Esophagus squamous epithelium (tissue), 5 donors: ENCODE data around the gene ATN1. TPM values are rescaled to one million over a fixed set of nuclear protein-coding genes. Genes with fewer than 3 reads are reported as not detected.
A peak's percentile ranks its signal among the peaks of the same experiment; 100 is the strongest.

Experiments used
- DNase-seq: peaks from one replicate; lab custom pipeline; 2025; lab: John Stamatoyannopoulos, UW
- H3K27ac ChIP-seq, 4 donors: fragments of 200-600 bp; sonication (generic); one replicate each; pipeline ENCODE4 v1.5.1; 2016 to 2019; ENCODE audit warnings: mild to moderate bottlenecking in 1 of 4
- H3K27me3 ChIP-seq, 4 donors: fragments of 200-600 bp; sonication (generic); 1 replicate in 3 of 4; 2 replicates in 1 of 4; pipeline versions ENCODE4 v1.5.1 to v1.6.0; 2017 to 2021; ENCODE audit warnings: antibody characterized with exemption in 1 of 4
- H3K36me3 ChIP-seq, 3 donors: fragments of 200-600 bp; sonication (generic); one replicate each; pipeline ENCODE4 v1.5.1; 2016 to 2019
- H3K4me1 ChIP-seq, 3 donors: fragments of 200-600 bp; sonication (generic); one replicate each; pipeline ENCODE4 v1.5.1; 2017 to 2019
- H3K4me3 ChIP-seq, 4 donors: fragments of 200-600 bp; sonication (generic); 1 replicate in 3 of 4; 2 replicates in 1 of 4; pipeline ENCODE4 v1.5.1; 2016 to 2019; ENCODE audit warnings: mild to moderate bottlenecking in 2 of 4, moderate library complexity in 1 of 4
- H3K9me3 ChIP-seq, 3 donors: fragments of 200-600 bp; sonication (generic); one replicate each; pipeline ENCODE4 v1.5.1; 2016 to 2019
- CTCF ChIP-seq, 6 experiments: fragments of 450-650 bp in 4 of 6; fragments of 200-600 bp in 2 of 6; sonication (generic) in 2 of 6; IDR thresholded peaks; one replicate each; pipeline ENCODE4 v1.5.1; 2016 to 2019; ENCODE audit warnings: antibody characterized with exemption in 6 of 6, mild to moderate bottlenecking in 4 of 6, moderate library complexity in 4 of 6
- POLR2A ChIP-seq, 4 donors: fragments of 450-650 bp; IDR thresholded peaks; one replicate each; pipeline ENCODE4 v1.6.1; 2017; ENCODE audit warnings: antibody characterized with exemption in 4 of 4, mild to moderate bottlenecking in 4 of 4, moderate library complexity in 3 of 4
- WGBS, 2 donors: methylation state at CpG; one replicate each; pipeline ENCODE4 v1.1.5; 2018; 5-methylcytosine and 5-hydroxymethylcytosine counted together
- intact Hi-C: fragments of 100-400 bp; cut with DNase I; formaldehyde crosslinking; loops from one replicate; pipeline ENCODE4 v1.15.0; 2022
- total RNA-seq, 4 donors: library from RNA; depleted of rRNA; stranded (reverse); fragments of >200 nt; gene quantifications; one replicate each; pipeline ENCODE4 v1.1.0, GENCODE V29; 2016
- donor health status: DM: yes; HTN: yes; CAD: no.

ATN1 gene
- total RNA-seq, 4 donors from 2014 or later: 12.2 to 28.8 (median 22.2) TPM

- H3K4me1 ChIP-seq: peaks cover 6 to 69% (median 20%) of the 10 kb centered on the region in 3 donors
- TF ChIP-seq CTCF (IDR thresholded peaks at IDR 0.05) (no peak), POLR2A (IDR thresholded peaks at IDR 0.05) (no peak)
- no peak for DNase-seq
- H3K27me3 ChIP-seq: no peaks in the 10 kb centered on the region
- no peaks in the 10 kb centered on the region for H3K9me3 ChIP-seq
- H3K36me3 ChIP-seq: peaks cover 0 to 27% (median 0%) of the 10 kb centered on the region in 3 donors
- peak overlapping the region; percentile 39 to 88 (median 72) for H3K27ac ChIP-seq
- intact Hi-C loops: no loop called here
- WGBS, 2 donors: 74 to 87% methylated on average over 3 to 11 of the region's 15 CpGs
- H3K4me3 ChIP-seq: peak overlapping the region; percentile 19 to 61 (median 42)
Observed at GRCh38 chr12:6952863-6953441, 25.2 kb downstream of the ATN1 start.

GRCh38 chr12:6953442-6954315 lies 25.9 kb downstream of the ATN1 start:
- no peak for DNase-seq
- Histone ChIP-seq H3K27me3 (no peaks in the 10 kb centered on the region), H3K27ac (peak overlapping the region; percentile 39 to 88 (median 72)), H3K36me3 (peaks cover 0 to 27% (median 0%) of the 10 kb centered on the region in 3 donors), H3K4me3 (peak overlapping the region in 3 of 4 donors; percentile 38 to 61 (median 45)), H3K4me1 (peaks cover 13 to 76% (median 27%) of the 10 kb centered on the region in 3 donors), H3K9me3 (no peaks in the 10 kb centered on the region)
- WGBS, 2 donors: 49 to 69% methylated on average over 15 to 23 of the region's 24 CpGs
- peak in 1 of 4 donors; percentile 72 for TF ChIP-seq POLR2A (IDR thresholded peaks at IDR 0.05)
- no peak for TF ChIP-seq CTCF (IDR thresholded peaks at IDR 0.05)
- intact Hi-C loops: no loop called here

GRCh38 chr12:6954316-6955107 lies 26.8 kb downstream of the ATN1 start:
- intact Hi-C loops: no loop called here
- Histone ChIP-seq H3K36me3 (peaks cover 0 to 27% (median 0%) of the 10 kb centered on the region in 3 donors), H3K4me1 (peaks cover 16 to 77% (median 31%) of the 10 kb centered on the region in 3 donors), H3K27me3 (no peaks in the 10 kb centered on the region), H3K4me3 (peak overlapping the region in 1 of 4 donors; percentile 61), H3K27ac (peak overlapping the region in 3 of 4 donors; percentile 30 to 88 (median 82)), H3K9me3 (no peaks in the 10 kb centered on the region)
- no peak for DNase-seq
- TF ChIP-seq CTCF (IDR thresholded peaks at IDR 0.05): no peak
- no peak for TF ChIP-seq POLR2A (IDR thresholded peaks at IDR 0.05)
- WGBS, 2 donors: 61 to 89% methylated on average over 5 to 10 of the region's 21 CpGs

- Histone ChIP-seq H3K4me1 (peaks cover 16 to 77% (median 39%) of the 10 kb centered on the region in 3 donors), H3K27ac (peak overlapping the region in 1 of 4 donors; percentile 82), H3K4me3 (no peak overlapping the region), H3K36me3 (peaks cover 0 to 34% (median 0%) of the 10 kb centered on the region in 3 donors), H3K27me3 (no peaks in the 10 kb centered on the region), H3K9me3 (no peaks in the 10 kb centered on the region)
- DNase-seq: no peak
- 85 to 92% methylated on average over 4 to 10 of the region's 22 CpGs for WGBS, 2 donors
- intact Hi-C loops: no loop called here
- no peak for TF ChIP-seq CTCF (IDR thresholded peaks at IDR 0.05)
- no peak for TF ChIP-seq POLR2A (IDR thresholded peaks at IDR 0.05)
Observed at GRCh38 chr12:6955108-6956020, 27.6 kb downstream of the ATN1 start.
